Spleen (tissue), 7 donors: ENCODE data around the gene IL23A.

ENCODE experiments used
- POLR2A ChIP-seq, 3 donors: fragments of 450-650 bp; IDR thresholded peaks; one replicate each; pipeline ENCODE4 v1.5.1; 2017; ENCODE audit warnings: antibody characterized with exemption in 3 of 3, mild to moderate bottlenecking in 1 of 3
- POLR2AphosphoS5 ChIP-seq, 3 donors: sonication (generic); formaldehyde crosslinking; IDR thresholded peaks; one replicate each; pipeline ENCODE4 v1.5.1; 2017; ENCODE audit warnings: antibody characterized with exemption in 3 of 3
- TF ChIP-seq, protein P1 (sequence below), 11 experiments: fragments of 200-600 bp in 7 of 11; fragments of 450-650 bp in 4 of 11; sonication (generic) in 4 of 11; IDR thresholded peaks in 8 of 11; conservative IDR thresholded peaks in 3 of 11; 1 replicate in 7 of 11; 2 replicates in 4 of 11; pipeline versions ENCODE4 v1.4.0 to v1.8.0; 2016 to 2021; ENCODE audit warnings: antibody characterized with exemption in 11 of 11, inconsistent platforms in 4 of 11, mild to moderate bottlenecking in 1 of 11
- donor health status: DM: no; HTN: no; CAD: no; lungs with moderate emphysema.
- donor health status: DM: no; HTN: no; CAD: no.
- donor health status: DM: no; HTN: no; CAD: no.

DNA sequence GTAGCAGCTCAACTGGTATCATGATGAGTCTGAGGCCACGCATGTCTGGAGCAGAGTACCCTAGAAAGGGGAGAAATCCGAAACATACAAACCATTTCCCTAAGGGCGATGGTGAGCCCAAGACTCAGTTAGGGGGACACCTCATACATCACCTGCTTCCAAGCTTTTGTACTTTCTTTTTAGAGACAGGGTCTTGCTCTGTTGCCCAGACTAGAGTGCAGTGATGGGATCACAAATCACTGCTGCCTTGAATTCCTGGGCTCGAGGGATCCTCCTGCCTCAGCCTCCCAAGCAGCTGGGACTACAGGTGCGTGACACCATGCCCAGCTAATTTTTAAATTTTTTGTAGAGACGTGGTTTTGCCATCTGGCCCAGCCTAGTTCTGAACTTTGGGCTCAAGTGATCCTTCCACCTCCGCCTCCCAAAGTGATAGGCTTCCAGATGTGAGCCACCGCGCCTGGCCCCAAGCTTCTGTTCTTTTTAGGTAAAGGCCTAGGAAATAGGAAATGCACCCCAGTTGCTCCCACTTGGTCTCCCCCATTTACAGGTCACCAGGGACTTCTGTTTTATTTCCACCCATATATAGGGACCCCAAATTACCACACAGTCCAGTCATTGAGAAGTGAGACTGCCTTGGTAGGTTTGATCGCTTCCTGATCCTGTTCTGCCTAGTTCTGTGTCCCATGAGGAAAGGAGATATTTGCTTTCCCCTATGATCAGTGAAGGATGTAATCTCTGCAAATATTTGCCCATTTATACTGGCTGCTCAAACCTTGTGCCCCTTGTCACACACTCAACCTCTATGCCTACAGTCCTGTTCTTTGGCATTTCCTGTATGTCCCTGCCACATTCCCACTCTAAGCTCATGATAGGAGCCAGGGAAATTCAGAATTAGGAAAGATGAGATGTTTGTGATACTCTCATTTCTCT lies 23.7 kb downstream of the IL23A start, which contains the start of gene APOF:
- TF ChIP-seq, protein P1, sequence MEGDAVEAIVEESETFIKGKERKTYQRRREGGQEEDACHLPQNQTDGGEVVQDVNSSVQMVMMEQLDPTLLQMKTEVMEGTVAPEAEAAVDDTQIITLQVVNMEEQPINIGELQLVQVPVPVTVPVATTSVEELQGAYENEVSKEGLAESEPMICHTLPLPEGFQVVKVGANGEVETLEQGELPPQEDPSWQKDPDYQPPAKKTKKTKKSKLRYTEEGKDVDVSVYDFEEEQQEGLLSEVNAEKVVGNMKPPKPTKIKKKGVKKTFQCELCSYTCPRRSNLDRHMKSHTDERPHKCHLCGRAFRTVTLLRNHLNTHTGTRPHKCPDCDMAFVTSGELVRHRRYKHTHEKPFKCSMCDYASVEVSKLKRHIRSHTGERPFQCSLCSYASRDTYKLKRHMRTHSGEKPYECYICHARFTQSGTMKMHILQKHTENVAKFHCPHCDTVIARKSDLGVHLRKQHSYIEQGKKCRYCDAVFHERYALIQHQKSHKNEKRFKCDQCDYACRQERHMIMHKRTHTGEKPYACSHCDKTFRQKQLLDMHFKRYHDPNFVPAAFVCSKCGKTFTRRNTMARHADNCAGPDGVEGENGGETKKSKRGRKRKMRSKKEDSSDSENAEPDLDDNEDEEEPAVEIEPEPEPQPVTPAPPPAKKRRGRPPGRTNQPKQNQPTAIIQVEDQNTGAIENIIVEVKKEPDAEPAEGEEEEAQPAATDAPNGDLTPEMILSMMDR (IDR thresholded peaks at IDR 0.05 in 8 of 11, conservative IDR thresholded peaks at IDR 0.05 in 3 of 11), result no peak
- no peak for TF ChIP-seq POLR2A (IDR thresholded peaks at IDR 0.05)
- TF ChIP-seq POLR2AphosphoS5 (IDR thresholded peaks at IDR 0.05), result no peak
